ENCODE data around the gene VSIG10L2.
A peak's percentile ranks its signal among the peaks of the same experiment; 100 is the strongest.
"Not testable (repeated sequence)": the region's sequence is repeated elsewhere in the genome, so short reads cannot be mapped to it uniquely, and the experiment has no call there.

The VSIG10L2 gene

DNA sequence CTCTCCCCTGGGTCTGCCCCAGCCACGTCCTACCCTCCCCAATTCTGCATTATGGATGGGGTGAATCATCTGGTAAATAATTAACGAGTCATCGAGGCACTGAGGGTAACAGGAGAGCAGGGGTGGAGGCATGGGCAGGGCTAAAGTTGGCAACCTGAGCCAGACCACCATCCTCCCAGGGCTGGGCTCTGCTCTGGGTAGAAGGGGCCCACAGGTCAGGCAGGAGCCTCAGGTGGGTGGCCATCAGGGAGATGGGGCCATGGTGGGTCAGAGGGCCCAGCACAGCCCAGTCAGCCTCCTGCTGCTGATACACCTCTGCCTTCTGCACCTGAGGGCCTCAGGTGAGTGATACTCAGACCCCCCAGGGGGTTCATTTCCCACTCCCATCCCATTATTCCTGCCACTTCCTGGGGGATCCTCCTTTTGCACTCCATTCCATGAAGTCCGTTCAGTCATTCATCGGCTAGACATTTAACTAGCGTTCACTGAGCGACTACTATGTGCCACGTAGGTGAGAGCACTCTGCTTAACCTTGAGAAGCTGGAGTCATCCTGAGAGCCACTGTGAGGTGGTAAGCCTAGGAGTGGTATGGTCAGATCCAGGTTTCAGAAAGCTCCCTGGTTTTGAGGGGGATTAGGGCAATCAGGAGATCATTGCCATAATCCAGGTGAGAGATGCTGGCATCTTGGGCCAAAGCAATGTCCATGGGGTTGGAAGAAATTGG, at the start of gene VSIG10L2:
VSIG10L2 (plus strand) TSS at position 248 of the 724 bp plus-strand sequence; CDS start at position 260, 12 bp downstream.
- no peak for DNase-seq

DNA sequence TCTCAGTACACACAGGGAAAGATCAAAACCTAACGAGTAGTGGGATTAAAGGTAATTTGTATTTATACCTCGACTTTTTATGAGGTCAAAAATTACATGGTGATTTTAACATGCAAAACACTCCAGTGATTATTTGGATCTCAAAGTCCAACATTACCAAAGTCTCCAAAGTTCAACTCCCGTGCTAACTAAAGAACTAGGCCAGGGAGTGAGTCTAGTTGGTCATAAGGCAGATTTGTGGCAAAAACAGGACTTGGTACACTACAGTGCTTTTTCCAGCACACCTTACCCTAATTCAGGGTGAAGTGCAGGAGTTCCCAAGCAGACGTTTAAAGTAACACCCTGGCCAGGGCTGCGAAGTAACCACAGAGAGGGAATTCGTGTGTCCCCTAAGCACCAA, 44.0 kb upstream of the VSIG10L2 start:
- DNase-seq = no peak

DNA sequence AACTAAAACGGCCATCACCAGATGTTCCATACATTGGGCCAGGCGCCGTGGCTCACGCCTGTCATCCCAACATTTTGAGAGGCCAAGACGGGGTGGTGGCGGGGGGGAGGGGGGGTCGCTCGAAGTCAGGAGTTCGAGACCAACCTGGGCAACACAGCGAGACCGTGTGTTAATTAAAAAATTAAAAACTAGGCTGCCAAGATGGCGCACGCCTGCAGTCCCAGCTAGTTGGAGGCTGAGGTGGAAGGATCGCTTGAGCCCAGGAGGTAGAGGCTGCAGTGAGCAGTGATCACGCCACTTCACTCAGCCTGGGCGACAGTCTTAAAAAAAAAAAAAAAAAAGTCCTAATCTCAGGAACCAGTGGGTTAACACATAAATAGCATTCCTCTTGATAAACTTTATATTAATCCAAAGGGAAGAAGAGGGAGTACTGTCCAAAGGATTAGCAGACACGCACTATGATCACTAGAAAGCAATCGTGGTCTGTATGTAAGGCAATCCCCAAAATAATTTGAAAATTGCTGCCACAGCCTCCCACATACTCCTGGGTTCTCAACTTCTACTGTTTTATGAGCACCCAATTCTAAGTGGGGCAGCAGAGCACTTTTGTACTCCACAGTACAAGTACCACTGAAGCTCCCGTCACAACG, 43.4 kb upstream of the VSIG10L2 start:
- DNase-seq = no peak

DNA sequence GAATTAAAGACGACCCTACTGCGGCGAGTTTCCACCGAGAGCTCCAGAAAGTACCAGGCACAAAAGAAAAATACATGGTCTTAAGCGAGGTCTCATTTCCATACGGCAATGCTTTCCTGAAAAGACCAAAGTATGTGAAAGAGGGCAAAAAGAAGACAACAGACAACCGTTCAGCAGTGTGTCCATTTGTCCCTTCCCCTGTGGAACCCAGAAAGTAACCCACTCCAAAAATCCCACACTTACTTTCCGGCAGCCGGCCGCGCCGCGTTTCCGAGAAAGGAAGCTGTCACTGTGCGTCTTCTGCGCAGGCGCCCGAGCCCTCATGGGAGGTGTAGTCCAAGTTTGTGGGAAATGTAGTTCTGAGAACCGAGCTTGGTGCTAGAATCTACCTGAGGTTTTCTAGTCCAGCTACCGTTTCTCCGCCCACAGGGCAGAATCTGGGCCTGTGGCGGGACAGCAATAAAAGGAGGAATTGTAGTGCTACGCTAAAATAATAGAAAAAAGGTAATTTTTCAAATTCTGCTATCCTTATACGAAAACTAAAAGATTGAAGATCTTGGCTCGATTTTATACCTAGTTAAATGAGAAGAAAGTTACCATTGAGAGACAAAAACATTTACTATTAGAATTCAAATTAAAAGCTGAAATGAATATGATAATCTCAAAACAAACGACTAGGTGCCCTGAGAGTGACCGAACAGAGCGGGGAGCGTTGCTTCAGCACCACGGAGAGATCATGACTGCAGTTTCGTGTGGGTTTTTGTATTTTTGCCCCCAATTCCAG, 42.7 kb upstream of the VSIG10L2 start, which contains the start of gene PUS3:
PUS3 (minus strand) TSS at position 280 of the 784 bp plus-strand sequence. CDS start 6,922 bp downstream, outside the sequence.
- DNase-seq = peak; percentile 85

DNA sequence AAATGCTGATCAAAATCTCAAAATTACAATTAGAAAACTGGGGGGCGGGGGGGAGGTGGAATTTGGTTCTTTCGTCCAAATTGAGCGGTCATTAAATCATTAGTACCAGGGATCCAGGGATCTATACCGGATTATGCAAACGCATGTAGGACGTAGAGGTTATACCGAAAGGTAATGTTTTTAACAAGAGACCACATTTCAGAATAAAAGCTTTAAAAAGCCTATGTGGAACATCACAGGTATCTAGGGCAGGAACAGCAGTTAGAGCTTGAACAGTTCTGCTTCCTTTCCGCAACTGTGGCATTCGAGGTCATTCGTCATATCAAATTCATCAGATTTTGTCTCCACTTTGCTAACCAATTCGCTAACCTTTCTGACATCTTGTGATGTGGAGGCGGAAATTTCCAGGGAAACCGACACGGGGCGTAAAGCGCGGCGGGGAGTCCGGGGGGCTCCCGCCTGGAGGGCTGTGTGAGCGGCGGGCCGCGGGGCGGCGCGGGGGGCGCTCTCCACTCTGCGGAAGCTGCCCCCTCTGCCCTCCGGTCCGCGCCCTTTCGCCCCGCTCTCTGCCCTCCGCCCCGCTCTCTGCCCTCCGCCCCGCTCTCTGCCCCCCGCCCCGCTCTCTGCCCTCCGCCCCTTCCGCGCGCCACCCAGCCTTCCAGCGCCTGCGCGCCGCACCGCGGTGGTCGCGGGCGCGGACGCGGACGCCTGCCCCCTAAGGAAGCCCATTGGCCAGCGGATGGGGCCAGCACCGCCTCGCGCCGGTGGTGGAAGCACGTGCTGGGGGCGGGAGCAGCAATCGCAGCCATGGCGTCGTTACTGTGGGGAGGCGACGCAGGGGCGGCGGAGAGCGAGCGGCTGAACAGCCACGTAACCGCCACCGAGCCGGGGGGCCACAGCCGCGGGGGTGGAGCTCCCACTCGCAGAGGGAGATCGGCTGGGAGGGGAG, 41.9 kb upstream of the VSIG10L2 start, which contains the start of gene DDX25:
DDX25 (plus strand) TSS at position 798 of the 949 bp plus-strand sequence; CDS start at position 808, 10 bp downstream.
- no peak for DNase-seq

DNA sequence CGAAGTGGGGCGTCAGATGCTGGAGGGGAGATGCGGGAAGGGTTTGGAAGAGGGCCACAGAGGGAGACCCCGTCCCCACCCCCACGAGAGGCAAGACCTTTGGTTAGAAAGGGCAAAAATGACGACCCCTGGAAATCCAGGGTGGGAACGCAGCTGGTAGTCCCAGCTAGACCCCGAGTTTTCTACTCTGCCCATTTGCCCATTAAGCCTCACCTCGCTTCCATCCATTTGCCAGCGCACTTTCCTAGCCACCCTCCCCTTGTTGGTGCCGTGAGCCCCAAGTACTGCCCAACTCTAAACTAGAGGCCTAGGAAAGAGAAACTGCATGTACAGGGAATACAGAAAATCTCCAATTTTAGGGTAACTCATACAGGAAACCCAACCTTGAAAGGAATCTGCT, 41.2 kb upstream of the VSIG10L2 start:
- DNase-seq = no peak

DNA sequence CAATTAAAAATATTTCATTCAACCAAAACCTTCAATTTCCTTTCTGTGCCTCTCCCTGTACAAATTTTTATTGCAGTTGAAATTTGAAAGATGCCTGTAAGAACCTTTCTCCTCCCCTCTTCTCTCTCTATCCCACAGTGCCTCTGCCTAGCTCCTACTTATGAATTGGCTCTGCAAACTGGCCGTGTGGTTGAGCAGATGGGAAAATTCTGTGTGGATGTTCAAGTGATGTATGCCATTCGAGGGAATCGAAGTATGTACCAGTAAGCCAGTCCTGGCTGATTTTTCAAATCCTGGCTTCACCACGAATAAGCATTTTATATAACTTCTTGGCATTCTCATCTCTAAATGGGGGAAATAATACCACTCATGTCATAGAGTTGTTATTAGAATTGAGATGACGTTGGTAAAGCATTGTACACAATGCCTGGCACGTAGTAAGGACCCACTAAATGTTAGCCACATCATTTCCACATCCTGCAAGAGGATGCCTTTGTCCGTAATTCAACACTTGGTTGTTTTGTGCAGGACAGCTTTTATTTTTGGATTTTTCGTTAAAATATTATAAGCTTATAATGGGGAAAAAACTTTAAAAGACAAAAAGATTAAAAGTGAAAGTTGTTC, 35.5 kb upstream of the VSIG10L2 start:
- DNase-seq = no peak

DNA sequence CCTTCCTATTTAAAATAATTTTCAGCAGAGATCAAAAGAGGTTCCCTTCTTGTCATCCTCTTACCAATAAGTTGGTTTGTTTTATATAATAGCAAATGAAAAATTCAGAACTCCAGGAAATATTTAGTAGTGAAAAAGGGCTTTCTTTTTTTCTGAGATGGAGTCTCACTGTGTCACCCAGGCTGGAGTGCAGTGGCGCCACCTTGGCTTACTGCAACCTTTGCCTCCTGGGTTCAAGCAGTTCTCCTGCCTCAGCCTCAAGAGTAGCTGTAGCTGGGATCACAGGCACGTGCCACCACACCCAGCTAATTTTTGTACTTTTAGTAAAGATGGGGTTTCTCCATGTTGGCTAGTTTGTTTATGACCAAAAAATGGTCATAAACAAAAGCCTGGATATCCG, 31.2 kb upstream of the VSIG10L2 start:
- DNase-seq = not testable (repeated sequence)

DNA sequence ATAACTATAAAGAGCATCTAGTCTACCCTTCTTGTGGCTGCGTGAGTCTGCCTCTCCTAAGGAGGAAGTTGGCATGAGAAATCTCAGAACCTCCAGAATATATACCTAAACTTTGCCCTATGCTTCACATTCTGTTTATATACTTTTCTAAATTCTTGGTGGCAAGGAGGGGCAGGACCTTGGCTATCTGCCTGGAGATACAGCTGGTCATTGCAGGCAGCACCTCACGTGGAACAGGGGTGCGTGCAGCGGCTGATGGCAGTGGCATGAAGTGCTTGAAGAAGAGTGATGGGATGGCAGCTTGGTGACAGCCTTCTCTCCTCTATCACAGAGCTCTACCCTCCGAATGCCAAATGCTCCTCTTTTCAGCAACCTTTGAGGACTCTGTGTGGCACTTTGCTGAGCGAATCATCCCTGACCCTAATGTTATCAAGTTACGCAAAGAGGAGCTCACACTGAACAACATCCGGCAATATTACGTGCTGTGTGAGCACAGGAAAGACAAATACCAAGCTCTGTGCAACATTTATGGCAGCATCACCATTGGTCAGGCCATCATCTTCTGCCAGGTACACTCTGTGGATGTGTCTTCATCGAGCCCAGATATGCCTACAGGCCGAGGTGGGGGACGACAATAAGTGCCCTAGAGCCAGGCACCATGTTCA, 29.0 kb upstream of the VSIG10L2 start:
- no peak for DNase-seq

DNA sequence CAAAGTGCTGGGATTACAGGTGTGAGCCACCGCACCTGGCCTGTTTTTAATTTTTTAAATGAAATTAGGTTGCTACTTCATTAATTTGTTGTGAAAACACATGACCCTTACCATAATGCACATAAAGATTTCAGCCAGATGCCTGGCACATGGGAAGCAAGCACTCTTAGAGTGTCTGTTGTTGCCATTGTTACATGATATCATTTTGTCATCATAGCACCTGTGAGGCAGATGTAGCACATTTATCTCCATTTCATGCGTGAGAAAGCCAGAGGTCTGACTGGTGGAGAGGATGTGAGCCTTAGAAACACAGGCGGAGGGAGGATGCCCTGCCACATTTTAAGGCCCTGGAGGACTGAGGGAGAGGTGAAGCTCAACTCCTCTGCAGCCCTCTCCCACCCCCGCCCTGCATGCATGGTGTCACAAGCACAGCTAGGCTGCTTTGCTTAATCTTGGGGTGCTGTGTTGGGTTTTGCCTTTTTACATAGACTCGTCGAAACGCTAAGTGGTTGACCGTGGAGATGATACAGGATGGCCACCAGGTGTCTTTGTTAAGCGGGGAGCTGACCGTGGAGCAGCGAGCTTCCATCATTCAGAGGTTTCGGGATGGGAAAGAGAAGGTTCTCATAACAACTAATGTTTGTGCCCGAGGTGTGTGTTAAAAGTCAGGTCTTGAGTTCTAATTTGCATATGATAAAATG, 27.6 kb upstream of the VSIG10L2 start:
- no peak for DNase-seq

DNA sequence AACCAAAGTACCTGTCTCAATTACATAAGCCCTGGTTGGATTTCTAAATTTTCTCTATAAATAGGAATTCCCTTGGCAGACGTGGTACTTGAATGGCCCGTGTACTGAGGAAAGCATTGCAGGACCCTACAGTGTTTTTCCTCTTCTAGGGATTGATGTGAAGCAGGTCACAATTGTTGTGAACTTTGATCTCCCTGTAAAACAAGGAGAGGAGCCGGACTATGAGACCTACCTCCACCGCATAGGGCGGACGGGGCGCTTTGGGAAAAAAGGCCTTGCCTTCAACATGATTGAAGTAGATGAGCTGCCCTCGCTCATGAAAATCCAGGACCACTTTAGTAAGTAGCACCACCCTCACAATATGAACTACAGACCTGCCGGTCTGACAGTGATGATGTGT, 24.8 kb upstream of the VSIG10L2 start:
- no peak for DNase-seq

DNA sequence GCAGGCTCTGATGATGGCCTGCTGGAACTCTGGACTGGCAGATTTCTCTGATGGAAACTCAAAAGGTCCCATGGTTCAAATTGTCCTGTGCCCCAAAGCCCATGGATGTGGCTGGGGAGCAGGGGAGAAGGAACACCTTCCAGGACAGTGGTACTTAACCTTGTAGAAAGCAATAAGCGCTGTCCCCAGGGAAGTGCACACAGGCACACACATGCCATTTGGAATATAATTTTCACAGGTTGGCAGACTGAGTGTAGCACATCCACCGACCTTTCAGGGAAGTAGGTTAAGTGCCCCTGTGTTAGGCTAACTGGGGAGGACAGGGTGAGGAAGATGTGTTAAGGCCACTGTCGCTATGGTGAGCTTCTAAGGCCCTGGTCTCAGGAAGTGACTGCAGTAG, 23.7 kb upstream of the VSIG10L2 start:
- no peak for DNase-seq

DNA sequence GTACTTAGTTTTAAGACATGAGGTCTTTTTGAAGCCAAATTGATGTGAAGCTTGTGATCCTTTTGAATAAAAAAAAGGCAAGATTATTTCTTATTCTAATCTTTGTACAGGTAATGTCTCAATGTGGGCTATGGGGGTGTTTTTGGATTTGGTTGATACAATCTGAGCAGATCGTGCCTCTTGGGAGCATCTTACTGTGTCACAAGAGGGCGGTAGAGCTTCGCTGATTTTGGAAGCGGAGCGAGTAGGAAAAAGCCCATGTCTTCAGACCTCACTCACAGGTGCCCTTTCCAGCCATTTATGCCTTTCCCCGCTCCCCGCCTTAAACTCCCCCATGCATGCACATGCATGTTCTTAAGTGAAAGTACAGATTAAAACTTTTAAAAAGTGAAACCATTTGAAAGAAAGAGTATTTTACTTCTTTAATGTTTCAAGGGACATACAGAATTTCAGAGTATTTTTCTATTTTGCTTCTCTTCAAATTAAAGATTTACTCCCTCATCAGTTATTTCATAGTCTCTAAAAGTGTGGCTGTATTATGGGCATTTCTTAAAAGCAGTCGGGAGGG, 22.7 kb upstream of the VSIG10L2 start:
- peak; percentile 50 for DNase-seq

DNA sequence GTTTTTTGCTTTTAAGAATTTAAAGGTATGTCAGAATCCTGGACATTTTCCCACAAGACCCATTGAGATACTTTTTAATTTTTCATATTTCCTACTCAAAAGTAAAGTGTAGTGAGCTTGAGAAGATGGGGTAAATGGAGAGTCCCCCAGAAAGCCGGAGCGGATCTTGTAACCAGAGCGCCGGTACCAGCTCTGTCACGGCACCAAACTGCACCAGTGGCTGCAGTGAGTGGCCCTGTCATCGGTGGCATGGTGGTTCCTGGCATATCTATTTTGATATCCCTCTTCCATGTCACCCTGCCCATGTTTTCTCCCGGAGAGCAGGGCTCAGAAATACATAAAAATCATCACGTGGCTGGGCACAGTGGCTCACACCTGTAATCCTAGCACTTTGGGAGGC, 22.2 kb upstream of the VSIG10L2 start:
- no peak for DNase-seq

DNA sequence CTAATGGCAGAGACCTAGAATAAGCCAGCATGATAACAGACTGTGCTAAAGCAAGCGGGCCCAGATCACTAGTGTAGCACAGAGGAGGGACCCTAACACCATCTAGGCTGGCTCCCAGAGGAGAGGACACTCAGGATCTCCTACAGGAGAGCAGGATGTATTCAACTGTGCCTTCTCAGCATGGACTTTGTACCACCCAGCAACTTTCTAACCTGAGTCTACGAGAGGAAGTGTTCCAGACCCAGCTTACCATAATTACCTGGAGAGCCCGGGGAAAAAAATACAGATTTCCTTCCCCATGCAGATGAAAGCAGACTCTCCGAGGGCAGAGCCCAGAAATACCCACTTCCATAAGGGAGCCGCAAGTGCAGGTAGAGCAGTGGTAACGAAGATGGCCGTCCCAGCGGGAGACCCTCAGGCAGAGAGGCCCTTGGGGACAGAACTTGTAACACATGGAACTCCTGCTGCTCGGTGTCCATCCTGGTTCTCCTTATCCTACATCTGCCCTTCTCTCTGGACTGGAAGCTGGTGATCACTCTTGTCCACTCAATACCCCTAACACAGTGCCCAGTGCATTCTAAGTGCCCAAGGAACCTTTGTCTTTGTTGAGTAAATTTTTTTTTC, 21.3 kb upstream of the VSIG10L2 start:
- no peak for DNase-seq

DNA sequence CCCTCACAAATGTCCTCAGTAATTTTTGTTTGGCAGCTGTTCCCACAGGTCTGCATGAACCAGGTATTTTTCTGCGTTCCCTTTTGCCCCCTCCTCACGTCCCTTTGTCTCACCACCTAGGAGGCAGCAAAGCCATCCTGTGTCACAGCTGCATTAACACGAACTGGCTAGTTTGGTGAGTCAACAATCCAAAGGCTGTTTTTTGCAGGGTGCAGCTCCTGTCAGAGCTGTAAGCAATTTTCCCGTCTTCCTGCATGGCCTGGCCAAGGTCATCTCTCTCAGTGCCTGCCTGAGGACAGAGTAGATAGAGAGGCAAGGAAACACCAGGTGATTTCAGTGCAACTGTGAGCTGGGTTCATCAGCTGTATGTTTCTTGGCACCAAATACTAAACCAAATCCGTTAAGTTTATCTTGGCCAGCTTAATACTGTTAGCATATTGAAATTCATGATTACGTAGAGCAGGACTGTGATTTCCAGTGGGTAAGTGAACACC, 20.6 kb upstream of the VSIG10L2 start:
- DNase-seq = no peak

DNA sequence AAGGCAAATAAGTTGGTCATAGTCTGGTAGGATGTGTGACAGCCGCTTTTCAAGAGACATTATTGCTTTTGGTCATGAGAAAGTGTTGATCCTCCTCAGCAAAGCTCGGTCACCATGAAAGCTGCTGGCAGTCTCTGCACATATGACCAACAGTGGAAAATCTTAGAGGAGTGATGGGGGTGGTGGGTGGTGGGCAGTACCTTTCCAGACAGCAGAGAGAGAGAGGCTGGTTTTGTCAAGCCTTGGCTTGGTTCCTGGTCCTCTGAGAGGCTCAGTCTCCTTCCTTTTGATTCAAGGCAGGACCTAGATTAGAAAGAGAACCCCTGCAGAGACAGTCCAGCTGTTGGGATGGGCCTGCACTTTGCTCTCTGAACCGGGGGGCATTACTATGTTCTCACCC, 20.0 kb upstream of the VSIG10L2 start:
- DNase-seq = no peak

DNA sequence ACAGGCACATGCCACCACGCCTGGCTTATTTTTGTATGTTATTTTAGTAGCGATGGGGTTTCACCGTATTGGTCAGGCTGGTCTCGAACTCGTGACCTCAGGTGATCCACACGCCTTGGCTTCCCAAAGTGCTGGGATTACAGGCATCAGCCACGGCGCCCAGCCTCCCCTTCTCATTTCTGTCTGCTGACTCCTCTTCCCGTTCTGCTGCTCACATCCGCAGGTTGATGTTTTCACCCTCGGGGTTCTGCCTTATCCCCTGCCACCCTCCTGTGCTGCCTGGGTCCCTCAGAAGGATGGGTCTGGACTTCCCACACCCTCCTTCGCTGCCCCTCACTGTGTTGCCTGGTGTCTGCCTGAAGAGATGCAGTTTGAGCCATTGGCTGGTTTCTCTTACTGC, 19.2 kb upstream of the VSIG10L2 start:
- no peak for DNase-seq

DNA sequence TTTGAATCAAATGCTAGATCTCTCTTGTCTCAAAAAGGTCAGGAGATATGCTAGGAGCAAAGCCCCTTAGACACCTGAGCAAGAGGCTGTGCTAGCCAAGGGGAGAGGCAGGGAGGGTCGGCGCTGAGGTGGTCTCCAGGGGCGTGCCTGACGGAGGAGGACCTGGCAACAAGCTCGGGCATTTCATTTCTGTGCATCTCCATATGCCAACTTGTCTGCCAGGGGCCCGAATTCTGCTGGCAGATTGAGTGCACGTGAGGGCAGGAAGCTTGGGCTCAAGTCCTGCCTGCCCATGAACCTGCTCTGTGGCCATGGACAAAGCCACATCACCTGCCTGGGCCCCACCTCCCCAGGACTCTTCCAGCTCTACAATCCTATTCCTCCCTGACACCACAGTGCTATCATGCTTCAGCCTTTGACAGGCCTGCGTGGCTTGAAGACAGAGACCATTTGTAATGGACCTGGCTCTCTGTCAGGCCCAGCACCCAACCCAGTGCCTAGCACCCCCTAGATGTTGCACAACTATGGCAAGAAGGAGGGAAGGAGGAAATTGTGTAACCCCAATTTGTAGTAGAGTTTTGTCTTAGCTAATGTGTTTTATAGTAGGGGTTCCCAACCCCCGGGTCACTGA, 16.3 kb upstream of the VSIG10L2 start:
- DNase-seq = no peak

Measured in activated CD4-positive, alpha-beta T cell treated with anti-CD3 and anti-CD28 coated beads, Interleukin-2, amount 50 U/mL, for 1 hour (primary cell).